Measurements from ENCODE around the gene P2RX4. TPM values are rescaled to one million over a fixed set of nuclear protein-coding genes. Genes with fewer than 3 reads are reported as not detected.

Gene P2RX4
- total RNA-seq, 1 experiment from 2014 or later: 17.1 TPM

Other genes starting within 250 kb of the P2RX4 start
- gene HNF1A, start 231.6 kb upstream of the P2RX4 start, total RNA-seq (2021; ENCODE audit: unreplicated experiment): not detected
- gene C12orf43, start 193.6 kb upstream of the P2RX4 start, total RNA-seq (2021; ENCODE audit: unreplicated experiment): 16.2 TPM
- 4.1 TPM for gene OASL, start 170.9 kb upstream of the P2RX4 start, total RNA-seq (2021; ENCODE audit: unreplicated experiment)
- gene P2RX7, start 77.3 kb upstream of the P2RX4 start, total RNA-seq (2021; ENCODE audit: unreplicated experiment): 1.5 TPM
- gene CAMKK2, start 86.6 kb downstream of the P2RX4 start, total RNA-seq (2021; ENCODE audit: unreplicated experiment): 33.8 TPM
- 112 TPM for gene ANAPC5, start 142.3 kb downstream of the P2RX4 start, total RNA-seq (2021; ENCODE audit: unreplicated experiment)
- gene RNF34, start 190.0 kb downstream of the P2RX4 start, total RNA-seq (2021; ENCODE audit: unreplicated experiment): 47.8 TPM

All from HCT116 (cell line).